ENCODE measurements around the gene GNG11.
A peak's percentile ranks its signal among the peaks of the same experiment; 100 is the strongest.

Gene GNG11

DNA sequence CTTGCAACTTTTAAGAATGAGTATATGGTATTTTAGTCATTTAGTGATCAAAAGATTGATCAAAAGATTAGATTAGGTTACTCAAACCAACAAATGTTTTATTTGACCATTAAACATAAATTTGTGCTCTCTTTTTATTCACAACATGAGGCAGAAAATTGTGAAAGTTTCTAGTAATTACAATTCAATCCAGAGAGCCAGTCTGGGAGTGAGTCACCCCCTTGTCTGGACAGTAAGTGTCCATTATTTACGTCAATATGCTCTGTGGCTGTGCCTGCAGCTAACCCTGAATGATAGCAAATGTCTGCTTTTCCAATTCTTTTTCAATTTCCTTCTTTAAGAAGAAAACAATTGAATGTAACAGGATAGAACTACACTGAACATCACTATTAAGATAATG lies 27.9 kb downstream of the GNG11 start:
- DNase-seq: peak; percentile 79

DNA sequence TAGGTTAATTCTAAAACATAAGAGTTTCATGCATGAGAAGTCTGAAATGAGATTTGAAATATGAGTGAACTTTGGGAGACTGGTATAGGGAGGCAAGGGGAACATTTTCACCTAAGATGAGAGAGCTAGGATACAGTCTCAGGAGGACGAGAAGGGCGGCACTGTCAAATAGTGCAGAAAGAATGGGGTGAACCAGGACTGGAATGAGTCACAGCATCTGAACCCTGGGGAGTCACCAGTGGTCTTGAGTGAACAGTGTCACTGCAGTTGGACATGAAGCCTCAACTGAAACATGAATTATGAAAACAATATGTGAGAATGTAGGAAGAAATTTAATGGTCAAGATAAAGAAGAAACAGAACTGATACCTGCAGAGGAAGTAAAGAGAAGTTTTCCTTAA lies 33.8 kb downstream of the GNG11 start:
- DNase-seq: no peak

DNA sequence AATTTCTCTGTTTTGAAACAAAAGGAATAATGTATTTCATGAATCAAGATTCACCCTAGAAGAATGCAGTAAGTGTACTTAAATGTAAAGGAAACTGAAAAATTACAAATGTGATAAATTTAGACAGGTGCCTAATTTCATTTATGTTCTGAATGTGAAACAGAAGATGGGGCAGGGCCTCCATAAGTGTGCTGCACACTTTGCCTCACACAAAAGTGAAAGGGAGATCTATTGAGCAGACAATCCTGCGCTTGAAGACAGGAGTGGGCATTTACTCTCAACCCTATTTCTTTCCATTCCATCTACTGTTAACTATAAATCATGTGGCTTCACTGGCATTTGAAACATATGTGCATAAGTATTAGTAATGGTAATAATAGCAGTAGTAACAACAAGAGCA lies 36.2 kb downstream of the GNG11 start:
- no peak for DNase-seq

DNA sequence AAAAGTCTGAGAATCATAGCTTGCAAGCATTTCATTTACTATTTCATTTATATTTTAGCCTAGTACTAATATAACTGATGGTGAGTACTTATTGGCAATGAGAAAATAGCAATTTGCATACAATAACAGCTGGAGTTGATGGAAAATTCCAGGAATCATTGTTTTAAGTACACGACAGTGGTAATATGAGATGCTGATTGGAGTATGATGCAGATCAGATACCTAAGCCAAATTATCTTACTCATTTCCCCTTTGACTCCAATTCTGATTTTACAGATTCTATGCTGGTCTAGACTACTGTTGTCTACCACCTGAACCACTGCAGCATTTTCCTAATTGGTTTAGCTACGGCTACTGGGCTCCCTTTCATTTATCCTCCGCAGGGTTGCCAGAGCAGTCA lies 36.7 kb downstream of the GNG11 start:
- DNase-seq: peak; percentile 61

DNA sequence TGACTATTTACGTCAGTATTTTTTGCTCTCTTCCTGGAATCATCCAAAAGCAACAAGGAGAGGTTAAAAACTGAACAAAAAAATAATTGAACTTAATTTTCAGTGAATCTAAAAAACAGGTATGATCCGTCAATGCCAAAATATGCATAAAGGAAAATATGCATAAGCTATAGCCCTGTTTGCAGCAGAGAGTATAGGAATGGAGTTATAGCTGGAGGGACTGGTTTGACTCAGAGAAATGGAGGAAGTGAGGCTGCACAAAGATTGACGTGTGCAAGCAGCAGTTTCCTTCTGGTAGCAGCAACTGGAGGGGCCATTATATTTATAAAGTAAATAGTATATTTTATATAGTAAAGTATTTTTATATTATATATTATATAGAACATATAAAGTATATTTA lies 37.1 kb downstream of the GNG11 start:
- DNase-seq: no peak

DNA sequence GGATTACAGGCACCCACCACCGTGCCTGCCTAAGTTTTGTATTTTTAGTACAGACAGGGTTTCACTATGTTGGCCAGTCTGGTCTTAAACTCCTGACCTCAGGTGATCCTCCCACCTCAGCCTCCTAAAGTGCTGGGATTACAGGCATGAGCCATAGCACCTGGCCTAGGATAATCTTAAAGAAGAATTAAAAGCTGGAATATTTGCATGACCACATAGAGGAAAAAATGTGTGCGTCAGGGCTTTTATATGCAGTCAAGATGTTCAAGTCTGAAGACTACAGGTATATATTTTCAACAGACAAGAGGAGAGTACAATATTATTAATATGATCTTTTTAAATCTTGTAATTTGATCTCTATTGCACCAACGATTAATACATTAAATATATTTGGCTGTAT lies 39.5 kb downstream of the GNG11 start:
- DNase-seq: no peak

DNA sequence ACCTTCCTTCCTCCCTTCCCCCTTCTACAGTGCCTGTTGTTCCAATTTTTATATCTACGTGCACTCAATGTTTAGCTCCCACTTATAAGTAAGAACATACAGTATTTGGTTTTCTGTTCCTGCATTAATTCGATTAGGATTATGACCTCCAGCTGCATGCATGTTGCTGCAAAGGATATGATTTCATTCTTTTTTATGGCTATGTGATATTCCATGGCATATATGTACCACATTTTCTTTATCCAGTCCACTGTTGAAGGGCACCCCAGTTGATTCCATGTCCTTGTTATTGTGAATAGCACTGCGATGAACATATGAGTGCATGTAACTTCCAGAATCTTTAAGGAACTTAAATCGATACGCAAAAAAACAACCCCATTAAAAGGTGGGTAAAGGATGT lies 42.7 kb downstream of the GNG11 start:
- no peak for DNase-seq

DNA sequence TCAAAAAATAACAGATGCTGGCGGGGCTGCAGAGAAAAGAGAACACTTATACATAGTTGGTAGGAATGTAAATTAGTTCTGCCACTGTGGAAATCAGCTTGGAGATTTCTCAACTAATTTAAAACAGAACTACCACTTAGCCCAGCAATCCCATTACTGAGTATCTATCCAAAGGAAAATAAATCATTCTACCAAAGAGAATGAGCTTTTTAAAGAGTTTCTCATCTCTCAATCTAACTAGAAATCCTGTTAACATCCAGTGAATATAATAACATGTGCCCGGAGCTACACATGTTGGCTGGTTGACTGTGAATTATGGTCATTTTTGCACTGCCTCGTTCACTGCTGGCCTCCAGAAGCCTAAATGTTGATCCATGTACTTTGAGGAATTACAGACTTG lies 43.3 kb downstream of the GNG11 start:
- DNase-seq: no peak

DNA sequence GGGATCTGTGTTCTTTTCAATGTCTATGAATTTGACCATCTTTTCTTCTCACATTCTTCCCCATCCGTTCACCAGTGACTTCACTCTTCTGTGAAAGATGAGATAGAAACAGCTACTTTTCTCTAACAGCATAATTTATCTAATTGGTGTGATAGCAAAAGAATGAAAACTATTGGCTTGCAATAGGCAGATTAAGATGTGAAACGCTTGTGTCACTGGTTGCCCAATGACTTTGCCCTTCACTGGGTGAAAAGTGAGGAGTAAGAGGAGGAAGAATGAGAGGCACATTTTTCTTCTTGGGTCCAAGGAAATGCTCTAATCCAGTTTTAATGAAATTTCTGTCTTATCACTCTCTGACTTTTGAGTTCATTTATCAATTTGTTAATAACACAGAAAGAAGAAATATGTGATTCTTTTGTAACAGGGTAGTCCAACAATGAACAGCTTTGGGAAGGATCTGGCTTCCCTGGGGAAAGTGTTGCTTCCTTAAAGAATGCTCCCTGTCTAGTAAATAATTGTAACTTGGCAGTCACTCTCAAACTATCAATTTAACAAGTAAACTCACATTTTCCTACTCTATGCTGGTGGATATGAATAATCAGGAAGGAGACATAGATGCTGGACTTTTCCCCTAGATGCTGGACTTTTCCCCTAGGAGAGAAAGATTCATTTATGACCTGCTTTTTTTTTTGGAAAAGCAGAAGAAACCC lies 47.5 kb downstream of the GNG11 start:
- DNase-seq: no peak

DNA sequence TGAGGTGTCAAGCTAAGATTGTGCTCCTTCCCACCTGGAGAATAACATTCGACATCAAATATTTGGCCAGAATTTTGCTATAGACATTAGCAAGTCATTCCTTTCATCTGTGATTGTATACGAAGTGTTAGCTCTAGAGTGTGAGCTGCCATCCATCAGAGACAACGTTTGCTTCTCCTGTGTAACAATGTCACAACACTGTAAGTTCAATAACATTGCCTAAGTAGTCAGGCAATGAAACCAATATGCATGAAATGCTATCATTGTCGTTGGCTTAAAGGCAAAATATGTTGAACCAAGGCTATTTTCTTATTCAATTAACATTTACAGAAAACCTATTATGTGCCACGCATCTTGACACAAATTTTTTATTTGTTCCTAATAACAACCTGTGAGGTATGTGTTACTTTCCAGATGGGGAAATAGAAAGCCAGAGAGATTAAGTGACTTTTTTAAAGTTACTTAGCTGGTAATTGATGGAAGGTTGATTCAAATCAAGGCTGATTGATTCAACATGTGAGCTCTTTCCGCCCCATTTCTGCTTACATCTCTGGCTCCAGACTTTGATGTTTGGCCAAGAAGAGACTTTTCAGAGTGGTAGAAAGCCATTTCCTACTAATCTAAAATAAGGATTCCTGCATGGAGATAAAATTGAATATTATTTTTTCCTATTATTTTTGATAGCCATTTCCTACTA lies 50.6 kb downstream of the GNG11 start:
- no peak for DNase-seq

DNA sequence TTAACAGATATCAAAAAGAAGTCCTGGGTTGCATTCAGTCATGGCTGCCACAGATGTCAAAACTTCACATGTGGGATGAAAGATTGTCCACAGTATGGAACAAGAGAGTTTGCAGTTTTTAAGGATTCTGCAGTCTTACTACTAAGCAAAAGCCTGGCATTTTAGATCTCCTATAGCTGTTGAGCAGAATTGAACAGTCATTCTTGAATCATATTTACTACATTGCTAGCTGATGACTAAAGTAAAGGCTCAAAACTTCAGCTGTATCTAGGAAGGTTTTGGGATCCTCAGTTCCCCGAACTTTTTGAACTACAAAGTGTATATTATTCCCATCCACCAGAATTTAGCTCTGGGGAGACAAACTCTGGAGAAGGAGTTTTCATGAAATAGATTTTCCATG lies 51.6 kb downstream of the GNG11 start:
- DNase-seq: peak; percentile 85

DNA sequence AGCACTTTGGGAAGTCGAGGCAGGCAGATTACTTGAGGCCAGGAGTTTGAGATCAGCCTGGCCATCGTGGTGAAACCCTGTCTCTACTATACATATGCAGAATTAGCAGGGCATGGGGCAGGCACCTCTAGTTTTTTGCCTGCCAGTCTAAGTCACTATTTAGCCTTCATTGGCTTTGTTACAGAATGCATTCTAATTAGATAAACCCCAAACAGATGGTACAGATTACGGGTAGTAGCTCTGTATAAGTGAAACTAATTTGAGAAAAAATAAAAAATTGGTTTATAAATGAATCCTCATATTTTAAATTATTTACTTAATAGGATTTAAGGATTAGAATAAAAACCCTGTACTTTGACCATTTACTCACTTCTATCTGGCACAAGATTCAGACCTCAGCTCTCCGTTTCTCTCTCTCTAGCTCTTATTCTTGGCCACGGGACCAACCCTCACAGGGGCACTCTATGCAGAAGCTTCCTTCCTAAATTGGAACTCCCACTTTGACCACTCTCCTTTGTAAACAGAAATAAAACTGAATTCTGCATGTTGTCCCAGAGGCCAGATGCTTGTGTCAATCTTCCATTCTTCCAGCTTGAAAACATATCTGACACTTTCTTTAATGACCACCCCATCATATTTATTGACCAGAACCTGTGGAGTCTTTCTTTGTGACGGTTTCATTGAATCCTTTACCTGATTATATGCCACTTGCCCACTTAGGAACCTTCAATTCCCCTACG lies 55.8 kb downstream of the GNG11 start:
- no peak for DNase-seq

Data from HCEC 1CT (cell line).